Right cardiac atrium (tissue), 5 donors: ENCODE measurements around the gene TRIO. TPM values are rescaled to one million over a fixed set of nuclear protein-coding genes. Genes with fewer than 3 reads are reported as not detected.
"Not testable (repeated sequence)": the region's sequence is repeated elsewhere in the genome, so short reads cannot be mapped to it uniquely, and the experiment has no call there.

ENCODE experiments used
- ATAC-seq, 2 donors: fragments of 200-7000 bp; cut with Tn5 transposase; one replicate each; pipeline versions ENCODE4 v1.8.0 to v1.9.1; 2020; ENCODE audit warnings: moderate library complexity in 2 of 2, mild to moderate bottlenecking in 1 of 2
- DNase-seq, 3 donors: peaks; one replicate each; pipeline ENCODE4 v3.0.0-alpha.2; 2020
- H3K27ac ChIP-seq: one replicate; pipeline ENCODE4 v1.5.1; 2013; ENCODE audit warnings: mild to moderate bottlenecking, low read length, control low read depth, moderate library complexity
- H3K27me3 ChIP-seq: one replicate; pipeline ENCODE4 v1.6.1; 2013; ENCODE audit not compliant: control insufficient read depth, insufficient read depth
- H3K4me1 ChIP-seq: one replicate; pipeline ENCODE4 v1.6.1; 2013; ENCODE audit warnings: low read length; ENCODE audit not compliant: control insufficient read depth, insufficient read depth
- H3K4me3 ChIP-seq: one replicate; pipeline ENCODE4 v1.5.1; 2013; ENCODE audit warnings: low read length, control low read depth
- H3K9me3 ChIP-seq: one replicate; pipeline ENCODE4 v1.6.1; 2013; ENCODE audit warnings: low read length; ENCODE audit not compliant: control insufficient read depth
- WGBS: extraction: QIAGEN DNeasy Blood & Tissue Kit; methylation state at CpG from one replicate; pipeline ENCODE4 v1.1.7; 2013; 5-methylcytosine and 5-hydroxymethylcytosine counted together
- intact Hi-C, 4 donors: fragments of 100-400 bp; cut with DNase I; formaldehyde crosslinking; loops; one replicate each; pipeline versions ENCODE4 v1.11.0 to v1.14.0; 2022 to 2023
- polyA plus RNA-seq: library from polyadenylated mRNA; stranded (reverse); fragments of 200-250 nt; gene quantifications from one replicate; pipeline ENCODE4 v1.2.3, GENCODE V29; 2013
- total RNA-seq, 4 donors: library from RNA; stranded (reverse); fragmentation: NEBNext Ultra II Directional; extraction: Animal tissue kit (Norgen Biotek cat#: 25700); gene quantifications; one replicate each; pipeline ENCODE4 v1.2.1, GENCODE V29; 2021
- donor health status: healthy with polysubstance abuse.
- donor health status: DM: no; HTN: yes; CAD: no.
- donor health status: DM: no; HTN: no; CAD: no.
- donor health status: DM: no; HTN: yes; CAD: no; lungs with severe emphysema.
- donor health status: DM: yes; HTN: yes; CAD: no.

Gene TRIO
- total and polyA plus RNA-seq, 5 donors = 31.3 to 66.0 (median 54.1) TPM

DNA sequence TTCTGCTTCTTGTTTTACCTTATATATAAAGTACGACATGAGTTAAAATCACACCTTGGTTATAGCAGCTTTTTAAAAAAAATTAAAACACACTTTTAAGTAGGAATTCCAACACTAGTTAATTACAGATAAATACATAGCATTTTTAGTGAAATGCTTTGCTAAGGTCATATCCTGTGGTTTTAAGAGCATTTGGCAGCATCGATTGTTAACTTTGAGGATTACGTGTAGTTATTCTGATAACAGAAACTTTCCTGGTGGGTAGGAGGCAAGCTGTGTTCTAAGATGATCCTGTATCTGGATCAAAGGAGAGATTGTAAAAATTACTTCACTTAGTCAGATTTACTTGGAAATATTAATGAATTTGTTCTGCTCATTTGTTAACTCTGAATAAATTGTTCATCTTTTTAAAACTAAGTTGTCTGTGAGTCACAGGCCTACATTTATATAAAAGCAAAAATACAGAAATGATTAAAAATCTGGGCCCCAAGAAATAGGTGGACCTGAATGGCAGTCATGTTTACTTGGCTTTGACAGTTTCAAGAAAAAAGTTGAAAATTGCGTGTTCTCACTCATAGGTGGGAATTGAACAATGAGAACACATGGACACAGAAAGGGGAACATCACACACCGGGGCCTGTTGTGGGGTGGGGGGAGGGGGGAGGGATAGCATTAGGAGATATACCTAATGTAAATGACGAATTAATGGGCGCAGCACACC is 58.3 kb downstream of the TRIO start:
- Histone ChIP-seq H3K27me3 (no peaks in the 10 kb centered on the region), H3K4me1 (peaks cover 15% of the 10 kb centered on the region), H3K27ac (no peak overlapping the region), H3K9me3 (peaks cover 2% of the 10 kb centered on the region), H3K4me3 (no peak overlapping the region)
- DNase-seq = no peak
- ATAC-seq = no peak
- 70% methylated on average over 7 of the region's 7 CpGs for WGBS
- intact Hi-C loops = loop anchor here in 1 of 4 donors (10.0 kb wide), 1 partner anchor 63 kb away; no protein-coding TSS in a partner anchor

DNA sequence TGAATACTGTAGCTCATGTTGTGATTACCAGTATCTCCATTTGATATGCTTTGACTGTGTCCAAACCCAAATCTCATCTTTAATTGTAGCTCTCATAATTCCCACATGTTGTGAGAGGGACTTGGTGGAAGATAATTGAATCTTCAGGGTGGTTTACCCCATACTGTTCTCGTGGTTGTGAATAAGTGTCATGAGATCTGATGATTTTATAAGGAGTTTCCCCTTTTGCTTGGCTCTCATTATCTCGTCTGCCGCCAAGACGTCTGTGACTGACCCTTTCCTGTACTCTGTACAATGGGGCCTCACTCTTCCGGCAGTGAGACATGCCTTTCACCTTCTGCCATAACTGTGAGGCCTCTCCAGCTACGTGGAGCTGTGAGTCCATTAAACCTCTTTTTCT is 59.3 kb downstream of the TRIO start:
- peak overlapping the region; percentile 66 for H3K27ac ChIP-seq
- peak in 1 of 2 donors; percentile 57 for ATAC-seq
- 58% methylated on average over 6 of the region's 6 CpGs for WGBS
- no peak for DNase-seq
- intact Hi-C loops = loop anchor here in 1 of 4 donors (10.0 kb wide), 1 partner anchor 62 kb away; no protein-coding TSS in a partner anchor
- H3K4me1 ChIP-seq = peaks cover 15% of the 10 kb centered on the region
- H3K27me3 ChIP-seq = no peaks in the 10 kb centered on the region
- H3K9me3 ChIP-seq = peaks cover 2% of the 10 kb centered on the region
- H3K4me3 ChIP-seq = no peak overlapping the region

DNA sequence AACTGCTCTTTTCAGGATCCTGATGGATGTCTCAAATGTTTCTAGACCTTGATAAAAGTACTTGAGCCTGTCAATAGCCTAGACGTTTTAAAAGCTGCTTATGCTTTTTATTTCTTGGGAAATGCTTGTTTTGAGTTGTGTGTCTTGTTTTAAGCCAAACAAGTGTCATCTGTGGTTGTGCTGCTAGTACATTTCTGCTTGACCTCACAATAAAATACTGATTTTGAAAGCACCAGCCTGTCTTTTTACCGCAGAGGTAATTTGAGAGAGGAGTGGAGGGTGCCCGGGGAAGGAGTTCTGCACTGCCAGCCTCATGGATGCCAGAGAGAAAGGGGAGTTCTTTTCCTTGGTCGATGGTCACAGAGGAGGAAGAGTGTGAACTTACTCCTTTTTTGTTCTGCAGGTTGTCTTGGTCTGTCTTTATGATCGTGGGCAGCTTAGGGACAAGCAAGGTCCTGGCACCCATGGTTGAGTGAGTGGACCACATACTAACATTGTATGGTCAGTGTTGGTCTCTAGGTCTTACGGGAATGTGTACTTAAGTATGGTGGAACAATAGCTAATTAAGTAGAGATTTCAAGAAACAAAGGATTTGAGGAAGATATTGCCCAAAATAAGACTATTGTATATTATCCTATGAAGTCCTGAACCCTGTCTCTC is 61.0 kb downstream of the TRIO start:
- intact Hi-C loops = loop anchor here in 1 of 4 donors (10.0 kb wide), 1 partner anchor 61 kb away; no protein-coding TSS in a partner anchor

DNA sequence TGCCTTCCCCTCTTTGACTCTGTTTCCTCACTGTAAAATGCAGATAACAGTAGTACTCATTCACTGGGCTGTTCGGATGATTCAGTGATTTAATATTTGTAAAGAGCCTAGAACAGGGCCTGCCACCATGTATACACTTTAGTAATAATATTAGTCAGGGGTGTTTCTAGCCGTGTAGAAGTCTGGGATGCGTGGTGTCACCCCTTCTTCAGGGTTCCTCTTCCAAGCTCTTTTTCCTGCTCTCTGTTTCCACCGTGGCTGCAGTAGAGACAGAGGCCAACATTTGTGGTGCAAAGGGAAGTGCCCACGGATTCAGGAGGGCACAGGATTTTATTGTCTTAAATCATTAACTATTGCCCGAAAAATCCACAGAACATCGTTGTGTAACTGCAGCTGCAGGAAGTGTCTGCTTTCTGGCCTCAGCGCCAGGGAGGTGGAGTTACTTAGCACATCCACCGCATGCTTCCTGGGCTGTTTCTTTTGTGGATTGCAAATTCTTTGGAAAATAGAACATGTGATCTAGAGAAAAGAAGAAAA is 61.7 kb downstream of the TRIO start:
- intact Hi-C loops = loop anchor here in 1 of 4 donors (10.0 kb wide), 1 partner anchor 60 kb away; no protein-coding TSS in a partner anchor
- Histone ChIP-seq H3K9me3 (no peaks in the 10 kb centered on the region), H3K27ac (peak overlapping the region; percentile 43), H3K4me1 (peaks cover 12% of the 10 kb centered on the region), H3K4me3 (no peak overlapping the region), H3K27me3 (no peaks in the 10 kb centered on the region)
- DNase-seq (peak; percentile 61 to 84 (median 61)), ATAC-seq (peak; percentile 77 to 80)
- 29% methylated on average over 9 of the region's 9 CpGs for WGBS

More for the DNA sequence above, 61.0 kb downstream of the TRIO start:
- H3K27ac ChIP-seq = peak overlapping the region; percentile 15
- H3K4me1 ChIP-seq = peaks cover 15% of the 10 kb centered on the region
- no peak overlapping the region for H3K4me3 ChIP-seq
- WGBS = 71% methylated on average over 6 of the region's 6 CpGs
- H3K9me3 ChIP-seq = no peaks in the 10 kb centered on the region
- no peak for DNase-seq
- ATAC-seq = no peak
- H3K27me3 ChIP-seq = no peaks in the 10 kb centered on the region

DNA sequence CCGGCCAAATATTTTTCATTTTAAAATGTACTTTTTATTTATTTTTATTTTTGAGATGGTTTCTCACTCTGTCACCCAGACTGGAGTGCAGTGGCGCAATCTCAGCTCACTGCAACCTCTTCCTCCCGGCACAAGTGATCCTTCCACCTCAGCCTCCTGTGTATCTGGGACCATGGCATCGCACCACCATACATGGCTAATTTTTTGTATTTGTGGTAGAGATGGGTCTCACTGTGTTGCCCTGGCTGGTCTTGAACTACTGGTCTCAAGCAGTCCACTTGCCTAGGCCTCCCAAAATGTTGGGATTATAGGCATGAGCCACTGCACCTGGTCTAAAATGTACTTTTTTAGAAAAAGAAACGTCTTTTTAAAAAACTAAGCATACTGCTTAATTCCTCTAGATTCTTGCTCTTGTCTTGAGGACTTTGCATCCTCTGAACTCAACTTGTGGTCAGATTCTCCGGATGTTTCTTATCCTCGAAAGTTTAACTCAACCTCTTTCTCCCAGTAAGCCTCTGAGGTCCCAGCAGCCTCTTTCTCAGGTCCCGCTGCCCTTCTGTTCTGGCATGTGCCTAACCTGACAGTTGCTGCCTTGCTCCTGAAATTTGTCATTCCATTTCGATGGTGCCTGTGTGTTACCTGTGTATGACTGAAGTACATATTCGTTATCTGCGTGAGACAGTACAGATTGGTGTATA is 63.0 kb downstream of the TRIO start:
- Histone ChIP-seq H3K4me3 (no peak overlapping the region), H3K27ac (no peak overlapping the region), H3K9me3 (no peaks in the 10 kb centered on the region), H3K27me3 (no peaks in the 10 kb centered on the region), H3K4me1 (peaks cover 11% of the 10 kb centered on the region)
- no peak for DNase-seq
- intact Hi-C loops = loop anchor here in 1 of 4 donors (10.0 kb wide), 1 partner anchor 59 kb away; no protein-coding TSS in a partner anchor
- ATAC-seq = no peak
- 90% methylated on average over 11 of the region's 11 CpGs for WGBS

DNA sequence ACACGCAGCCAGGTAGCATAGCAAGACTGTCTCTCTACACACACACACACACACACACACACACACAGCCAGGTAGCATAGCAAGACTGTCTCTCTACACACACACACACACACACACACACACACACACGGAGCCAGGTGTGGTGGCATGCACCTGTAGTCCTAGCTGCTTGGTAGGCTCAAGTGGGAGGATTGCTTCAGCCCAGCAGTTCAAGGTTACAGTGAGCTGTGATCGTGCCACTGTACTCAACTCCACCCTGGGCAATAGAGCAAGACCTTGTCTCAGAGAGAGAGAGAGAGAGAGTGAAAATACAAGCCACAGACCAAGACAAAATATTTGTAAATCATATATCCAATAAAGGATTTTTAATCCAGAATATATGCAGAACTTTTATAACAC is 64.3 kb downstream of the TRIO start:
- not testable (repeated sequence) for H3K9me3 ChIP-seq, H3K27me3 ChIP-seq, DNase-seq, H3K27ac ChIP-seq, H3K4me3 ChIP-seq, ATAC-seq
- H3K4me1 ChIP-seq = peaks cover 14% of the 10 kb centered on the region
- intact Hi-C loops = loop anchor here in 1 of 4 donors (10.0 kb wide), 1 partner anchor 57 kb away; no protein-coding TSS in a partner anchor
- WGBS = 64% methylated on average over 3 of the region's 3 CpGs

DNA sequence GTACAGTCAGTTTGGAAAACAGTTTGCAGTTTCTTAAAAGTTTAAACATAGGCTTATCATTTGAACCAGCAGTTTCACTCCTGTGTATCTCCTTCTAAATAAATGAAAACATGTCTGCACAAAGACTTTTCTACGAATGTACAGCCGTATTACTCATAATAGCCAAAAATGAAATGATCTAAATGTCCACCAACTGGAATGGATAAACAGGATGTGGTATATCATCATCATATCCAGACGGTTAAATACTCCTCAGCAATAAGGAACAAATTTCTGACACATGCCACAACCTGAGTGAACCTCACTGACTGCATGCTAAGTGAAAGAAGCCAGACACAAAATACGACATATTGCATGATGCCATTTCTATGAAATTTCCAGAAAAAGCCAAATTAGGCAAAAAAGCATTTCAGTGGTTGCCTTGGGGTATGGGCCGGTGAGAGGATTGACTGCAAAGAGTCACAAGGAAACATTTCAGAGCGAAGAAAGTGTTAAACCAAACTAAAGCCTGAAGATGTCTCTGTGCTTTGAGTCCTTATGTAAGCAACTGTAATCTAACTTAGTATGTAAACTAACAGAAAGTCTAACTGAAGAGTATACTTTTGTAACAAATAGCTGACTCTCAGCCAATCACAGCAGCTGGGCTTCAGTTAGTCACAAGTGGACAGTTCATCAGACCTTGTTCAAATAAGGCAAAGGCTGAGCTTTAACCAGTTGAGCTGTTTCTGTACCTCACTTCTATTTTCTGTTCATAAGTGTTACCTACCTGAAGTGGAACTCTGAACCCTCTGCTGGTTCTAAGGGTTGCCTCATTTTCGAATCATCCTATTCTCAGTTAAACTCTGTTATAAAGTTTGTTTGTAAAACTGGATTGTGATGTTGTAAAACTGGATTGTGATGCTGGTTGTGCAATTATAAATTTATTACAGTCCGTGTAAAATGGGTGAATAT is 65.2 kb downstream of the TRIO start:
- H3K4me3 ChIP-seq = no peak overlapping the region
- ATAC-seq = peak in 1 of 2 donors; percentile 10
- 75% methylated on average over 8 of the region's 8 CpGs for WGBS
- no peak overlapping the region for H3K27ac ChIP-seq
- H3K9me3 ChIP-seq = no peaks in the 10 kb centered on the region
- no peak for DNase-seq
- no peaks in the 10 kb centered on the region for H3K27me3 ChIP-seq
- peaks cover 15% of the 10 kb centered on the region for H3K4me1 ChIP-seq
- intact Hi-C loops = loop anchor here in 1 of 4 donors (10.0 kb wide), 1 partner anchor 56 kb away; no protein-coding TSS in a partner anchor

DNA sequence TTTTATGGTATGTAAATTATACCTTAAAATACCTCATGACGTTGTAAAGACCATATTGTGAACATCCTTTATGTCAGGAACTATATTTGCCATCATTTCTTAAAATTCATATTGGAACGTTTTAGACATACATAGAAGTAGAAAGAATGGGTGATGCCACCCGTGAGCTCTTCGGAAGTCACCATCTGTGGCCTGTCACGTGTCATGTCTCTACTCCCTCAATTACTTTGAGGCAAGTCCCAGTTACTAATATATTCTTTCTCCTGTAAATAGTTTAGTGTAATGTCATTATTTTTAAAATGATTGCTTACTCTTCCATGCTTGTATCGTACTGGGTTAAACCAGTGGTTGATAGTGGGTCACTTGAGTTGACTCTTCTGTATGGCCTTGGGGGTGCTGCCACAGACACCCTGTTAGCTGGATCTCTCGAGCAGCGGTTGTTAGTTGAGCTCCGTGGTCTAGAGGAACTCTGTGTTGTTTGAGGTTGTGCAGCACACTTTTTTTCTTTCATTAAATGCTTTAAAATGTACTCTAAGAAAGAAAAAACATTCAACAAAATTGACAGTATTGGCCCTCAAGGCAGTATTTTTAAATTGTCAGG is 66.2 kb downstream of the TRIO start:
- intact Hi-C loops = loop anchor here in 1 of 4 donors (10.0 kb wide), 1 partner anchor 55 kb away; no protein-coding TSS in a partner anchor

DNA sequence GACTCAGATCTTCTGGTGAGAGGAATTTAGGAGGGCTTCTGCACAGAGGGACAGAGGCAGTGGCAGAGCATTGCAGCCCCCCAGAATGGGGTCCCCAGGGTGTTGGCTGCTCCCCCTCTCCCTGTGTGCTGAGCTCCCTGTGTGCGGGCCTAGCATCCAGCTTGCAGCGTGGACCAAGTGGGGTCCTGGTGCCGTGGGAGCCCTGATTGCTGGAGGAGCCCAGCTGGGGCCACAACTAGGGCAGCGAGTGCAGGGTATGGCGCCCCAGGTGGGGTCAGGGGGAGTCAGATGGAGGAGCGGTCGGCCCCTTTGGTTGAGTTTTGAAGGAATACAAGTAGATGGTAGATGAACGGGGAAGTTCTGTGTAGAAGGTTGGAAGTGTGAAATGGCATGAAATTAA is 66.7 kb downstream of the TRIO start:
- H3K4me1 ChIP-seq = peaks cover 15% of the 10 kb centered on the region
- ATAC-seq = no peak
- 93% methylated on average over 8 of the region's 8 CpGs for WGBS
- H3K27me3 ChIP-seq = no peaks in the 10 kb centered on the region
- H3K4me3 ChIP-seq = no peak overlapping the region
- H3K9me3 ChIP-seq = no peaks in the 10 kb centered on the region
- H3K27ac ChIP-seq = no peak overlapping the region
- intact Hi-C loops = loop anchor here in 1 of 4 donors (10.0 kb wide), 1 partner anchor 55 kb away; no protein-coding TSS in a partner anchor
- DNase-seq = no peak

More for the DNA sequence above, 66.2 kb downstream of the TRIO start:
- Histone ChIP-seq H3K9me3 (no peaks in the 10 kb centered on the region), H3K4me3 (no peak overlapping the region), H3K27ac (no peak overlapping the region), H3K27me3 (no peaks in the 10 kb centered on the region), H3K4me1 (peaks cover 15% of the 10 kb centered on the region)
- DNase-seq = no peak
- 95% methylated on average over 9 of the region's 9 CpGs for WGBS
- no peak for ATAC-seq
